ENCODE measurements around the gene SALL3.

SALL3 gene

DNA sequence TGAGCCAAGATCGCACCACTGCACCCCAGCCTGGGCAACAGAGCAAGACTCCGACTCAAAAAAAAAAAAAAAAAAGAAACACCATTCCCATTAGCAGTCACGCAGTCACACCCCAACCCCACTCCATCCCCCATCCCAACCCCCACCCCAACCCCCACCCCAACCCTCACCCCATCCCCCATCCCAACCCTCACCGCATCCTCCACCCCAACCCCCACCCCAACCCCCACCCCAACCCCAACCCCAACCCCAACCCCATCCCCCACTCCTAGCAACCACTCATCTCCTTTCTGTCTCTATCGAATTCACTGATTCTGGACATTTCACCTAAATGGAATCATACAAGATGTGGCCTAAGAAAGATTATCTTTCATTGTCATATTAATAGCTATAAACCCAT, 63.7 kb downstream of the SALL3 start:
- H3K4me3 ChIP-seq (ENCODE audit: low read depth, low read length): no peak overlapping the region
- TF ChIP-seq CTCF (IDR thresholded peaks at IDR 0.05; ENCODE audit: control insufficient read depth, extremely low read depth, insufficient read depth): no peak
- no peak for DNase-seq (ENCODE audit: low read depth)

DNA sequence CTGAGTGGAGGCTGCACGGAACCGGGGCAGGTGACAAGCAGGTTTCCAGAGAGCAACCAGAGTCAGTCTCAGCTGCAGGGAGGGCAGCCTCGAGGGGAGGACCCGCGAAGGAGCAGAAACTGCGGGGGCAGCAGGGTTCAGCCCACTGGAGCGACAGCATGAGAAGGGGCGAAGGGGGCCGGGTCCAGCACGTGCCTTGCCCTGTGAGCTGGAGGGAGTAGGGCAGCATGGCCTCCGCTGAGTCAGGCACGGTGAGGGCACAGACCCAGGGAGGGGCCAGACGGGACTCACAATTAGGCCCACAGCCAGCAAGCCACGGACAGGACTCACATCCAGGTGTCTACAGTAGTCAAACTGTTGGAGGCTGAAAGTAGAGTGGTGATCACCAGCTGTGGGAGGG, 66.9 kb downstream of the SALL3 start:
- no peak for TF ChIP-seq CTCF (IDR thresholded peaks at IDR 0.05; ENCODE audit: control insufficient read depth, extremely low read depth, insufficient read depth)
- no peak overlapping the region for H3K4me3 ChIP-seq (ENCODE audit: low read depth, low read length)
- DNase-seq (ENCODE audit: low read depth): no peak

DNA sequence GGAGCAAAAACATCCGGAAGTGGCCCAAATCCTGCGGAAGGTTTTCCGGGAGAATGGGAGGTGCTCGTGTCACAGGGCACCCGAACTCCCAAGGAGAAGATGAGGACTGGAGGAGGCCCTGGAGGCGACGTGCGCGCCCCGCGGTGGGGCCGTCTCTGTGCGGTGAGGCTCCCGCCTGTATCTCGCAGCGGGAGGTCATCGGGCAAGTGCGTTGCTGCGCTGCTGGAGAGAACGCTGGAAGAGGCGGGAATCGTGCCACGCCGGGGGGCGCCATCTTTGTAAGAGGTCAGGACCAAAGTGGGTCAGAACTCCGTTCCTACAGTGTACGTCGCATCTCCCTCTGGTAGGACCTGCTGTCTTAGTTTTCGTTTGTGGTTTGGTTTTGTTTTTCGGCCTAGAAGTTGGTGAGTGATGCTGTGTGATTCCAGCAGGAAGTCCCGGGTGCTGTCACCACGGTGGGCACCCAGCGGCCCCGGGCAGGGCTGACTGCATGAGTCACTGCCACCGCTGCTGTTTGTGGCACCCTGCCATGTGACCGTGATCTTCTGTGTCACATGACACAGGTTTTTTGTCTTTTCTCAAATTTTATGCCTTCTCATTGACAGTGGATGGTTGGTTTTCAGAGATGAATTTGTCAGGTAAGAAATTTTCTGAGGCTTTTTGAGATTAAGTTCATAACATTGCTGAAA, 68.1 kb downstream of the SALL3 start:
- no peak for DNase-seq (ENCODE audit: low read depth)
- H3K4me3 ChIP-seq (ENCODE audit: low read depth, low read length): no peak overlapping the region
- no peak for TF ChIP-seq CTCF (IDR thresholded peaks at IDR 0.05; ENCODE audit: control insufficient read depth, extremely low read depth, insufficient read depth)

GRCh38 chr18:79048245-79048632, 68.6 kb downstream of the SALL3 start:
- no peak for DNase-seq (ENCODE audit: low read depth)
- no peak overlapping the region for H3K4me3 ChIP-seq (ENCODE audit: low read depth, low read length)
- TF ChIP-seq CTCF (IDR thresholded peaks at IDR 0.05; ENCODE audit: control insufficient read depth, extremely low read depth, insufficient read depth): no peak

DNA sequence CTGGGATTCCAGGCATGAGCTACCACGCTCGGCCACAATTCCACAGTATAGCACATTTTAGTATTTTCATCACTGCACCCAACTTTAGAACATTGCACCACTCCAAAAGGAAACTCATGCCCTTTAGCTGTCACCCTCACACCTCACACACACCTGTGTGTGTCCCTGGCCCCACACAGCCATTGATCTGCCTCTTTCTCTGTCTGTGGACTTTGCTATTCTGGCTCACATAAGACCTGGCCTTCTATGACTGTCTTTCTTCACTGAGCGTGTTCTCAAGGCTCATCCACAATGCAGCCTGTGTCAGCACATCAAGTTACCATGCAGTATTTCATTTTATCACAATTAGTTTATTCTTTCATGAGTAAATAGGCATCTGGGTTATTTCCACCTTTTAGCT, 69.9 kb downstream of the SALL3 start:
- TF ChIP-seq CTCF (IDR thresholded peaks at IDR 0.05; ENCODE audit: control insufficient read depth, extremely low read depth, insufficient read depth): no peak
- no peak for DNase-seq (ENCODE audit: low read depth)
- no peak overlapping the region for H3K4me3 ChIP-seq (ENCODE audit: low read depth, low read length)

All from LNCaP clone FGC (cell line).